ENCODE measurements around the gene ZNF506. TPM values are rescaled to one million over a fixed set of nuclear protein-coding genes. Genes with fewer than 3 reads are reported as not detected.

The ZNF506 gene
- total RNA-seq, 1 experiment from 2014 or later, result 2.5 TPM

DNA sequence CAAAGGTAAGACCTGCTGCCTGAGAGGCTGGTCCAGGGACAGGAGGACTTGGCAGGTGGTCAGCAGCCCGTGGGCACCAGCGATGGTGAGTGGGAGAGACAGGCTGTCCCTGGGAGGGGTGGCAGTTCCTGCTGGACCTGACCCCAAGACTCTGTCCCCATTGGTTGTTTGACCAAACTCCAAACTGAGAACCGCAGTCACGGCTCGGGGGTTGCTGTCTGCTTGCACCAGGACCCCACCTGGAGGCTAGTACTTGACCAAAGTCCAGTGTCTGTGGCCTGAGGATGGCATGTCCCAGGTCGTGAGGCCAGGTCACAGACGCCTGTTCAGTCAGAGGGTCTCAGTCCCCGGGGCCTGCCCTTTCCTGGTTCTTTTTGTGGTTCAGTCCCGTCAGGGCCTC is 78.8 kb downstream of the ZNF506 start:
- no peak for DNase-seq (ENCODE audit: unreplicated experiment)
- Mint-ChIP-seq H3K36me3 (ENCODE audit: insufficient read depth, unreplicated experiment) (no peaks in the 10 kb centered on the region), H3K4me3 (ENCODE audit: unreplicated experiment) (no peak overlapping the region), H3K27ac (ENCODE audit: low read depth, unreplicated experiment) (no peak overlapping the region), H3K27me3 (ENCODE audit: insufficient read depth, unreplicated experiment) (no peaks in the 10 kb centered on the region), H3K4me1 (ENCODE audit: insufficient read depth, unreplicated experiment) (no peaks in the 10 kb centered on the region), H3K9me3 (ENCODE audit: unreplicated experiment) (peaks cover 24% of the 10 kb centered on the region)
- ChIA-PET CTCF (interaction anchor here (0.5 kb wide), 1 partner anchor 194 kb away, joined by 3 read pairs; no protein-coding TSS in a partner anchor), POLR2A (no interaction called here)
- TF ChIP-seq, protein P1, sequence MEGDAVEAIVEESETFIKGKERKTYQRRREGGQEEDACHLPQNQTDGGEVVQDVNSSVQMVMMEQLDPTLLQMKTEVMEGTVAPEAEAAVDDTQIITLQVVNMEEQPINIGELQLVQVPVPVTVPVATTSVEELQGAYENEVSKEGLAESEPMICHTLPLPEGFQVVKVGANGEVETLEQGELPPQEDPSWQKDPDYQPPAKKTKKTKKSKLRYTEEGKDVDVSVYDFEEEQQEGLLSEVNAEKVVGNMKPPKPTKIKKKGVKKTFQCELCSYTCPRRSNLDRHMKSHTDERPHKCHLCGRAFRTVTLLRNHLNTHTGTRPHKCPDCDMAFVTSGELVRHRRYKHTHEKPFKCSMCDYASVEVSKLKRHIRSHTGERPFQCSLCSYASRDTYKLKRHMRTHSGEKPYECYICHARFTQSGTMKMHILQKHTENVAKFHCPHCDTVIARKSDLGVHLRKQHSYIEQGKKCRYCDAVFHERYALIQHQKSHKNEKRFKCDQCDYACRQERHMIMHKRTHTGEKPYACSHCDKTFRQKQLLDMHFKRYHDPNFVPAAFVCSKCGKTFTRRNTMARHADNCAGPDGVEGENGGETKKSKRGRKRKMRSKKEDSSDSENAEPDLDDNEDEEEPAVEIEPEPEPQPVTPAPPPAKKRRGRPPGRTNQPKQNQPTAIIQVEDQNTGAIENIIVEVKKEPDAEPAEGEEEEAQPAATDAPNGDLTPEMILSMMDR (IDR thresholded peaks at IDR 0.05; ENCODE audit: unreplicated experiment), result no peak
- intact Hi-C loops (cut with micrococcal nuclease), result no loop called here
- no TSS peak for BruUV-seq (replicated peaks)

Other genes with a start within 250 kb of the ZNF506 start
- 0.30 TPM in 1 of 2 replicates, not detected in the other for gene PBX4, start 203.1 kb downstream of the ZNF506 start, total RNA-seq (2022)
- gene LPAR2, start 193.5 kb downstream of the ZNF506 start, total RNA-seq (2022), result 15.5 and 17.4 TPM in 2 replicates
- gene GMIP, start 178.1 kb downstream of the ZNF506 start, total RNA-seq (2022), result 9.1 and 10.1 TPM in 2 replicates
- 63.9 and 67.2 TPM in 2 replicates for gene ATP13A1, start 158.1 kb downstream of the ZNF506 start, total RNA-seq (2022)
- 8.6 and 9.2 TPM in 2 replicates for gene ZNF101, start 152.9 kb downstream of the ZNF506 start, total RNA-seq (2022)
- gene ZNF14, start 88.6 kb downstream of the ZNF506 start, total RNA-seq (2022), result 3.5 and 3.9 TPM in 2 replicates
- gene ZNF253, start 44.1 kb upstream of the ZNF506 start, total RNA-seq (2022), result 1.4 and 1.8 TPM in 2 replicates
- 1.1 and 1.4 TPM in 2 replicates for gene ZNF93, start 79.2 kb upstream of the ZNF506 start, total RNA-seq (2022)
- not detected in 2 replicates for gene ZNF682, start 217.8 kb upstream of the ZNF506 start, total RNA-seq (2022)

All from MCF 10A (cell line).